SK-N-MC (cell line): ENCODE results near the gene PRG3.

Experiments
- EZH2 ChIP-seq: fragments of 200-600 bp; sonication (generic); IDR thresholded peaks from one replicate; pipeline ENCODE4 v1.6.1; 2017; ENCODE audit warnings: antibody characterized with exemption
- FOXP2 ChIP-seq: optimal IDR thresholded peaks from 2 replicates; pipeline ENCODE3; 2011; ENCODE audit warnings: mild to moderate bottlenecking, moderate library complexity; ENCODE audit not compliant: insufficient read depth; ENCODE audit errors: extremely low read length, control extremely low read depth
- POLR2AphosphoS5 ChIP-seq: IDR thresholded peaks from 2 replicates; pipeline ENCODE4 v1.6.1; 2012; ENCODE audit warnings: mild to moderate bottlenecking, low read depth, low read length, borderline replicate concordance

DNA sequence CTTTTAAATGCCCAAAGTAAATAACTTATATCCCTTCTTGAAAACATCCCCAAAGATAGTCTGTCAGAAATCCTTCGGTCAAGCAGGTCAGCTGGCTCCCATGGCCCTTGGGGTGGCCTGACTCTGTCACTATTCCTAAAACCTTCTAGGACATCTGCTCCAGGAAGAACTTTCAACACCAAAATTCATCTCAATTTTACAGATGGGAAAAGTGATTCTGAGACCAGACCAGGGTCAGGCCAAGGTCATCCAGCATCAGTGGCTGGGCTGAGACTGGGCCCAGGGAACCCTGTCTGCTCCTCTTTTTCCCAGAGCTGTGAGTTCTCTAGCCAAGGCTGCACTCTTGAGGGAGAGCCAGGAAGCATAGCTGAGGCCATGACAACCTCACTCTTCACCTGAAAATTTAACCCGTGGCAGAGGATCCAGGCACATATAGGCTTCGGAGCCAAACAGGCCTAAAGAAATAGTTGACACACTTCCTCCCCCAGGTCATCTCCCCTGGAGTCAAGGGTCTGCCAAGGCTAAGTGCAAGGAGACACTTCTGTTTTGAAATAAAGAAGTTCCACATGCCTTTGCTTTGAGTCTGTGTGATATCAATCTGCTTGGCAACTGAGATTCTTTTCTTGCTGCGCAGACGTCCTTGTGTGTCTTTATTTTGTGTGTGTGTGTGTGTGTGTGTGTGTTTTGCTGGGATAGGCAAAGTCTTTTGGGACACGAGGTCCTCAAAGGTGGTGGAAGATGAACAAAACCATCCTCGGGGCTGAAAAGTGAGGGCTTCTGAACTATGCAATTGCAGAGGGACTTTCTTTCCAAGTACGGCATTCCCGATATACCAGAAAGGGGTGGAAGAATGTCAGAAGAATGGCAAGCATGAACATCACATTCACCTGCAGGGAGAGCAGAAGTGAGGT lies 26.3 kb upstream of the PRG3 start:
- TF ChIP-seq POLR2AphosphoS5 (no peak), EZH2 (no peak), FOXP2 (no peak)
